PC-3 (cell line): ENCODE measurements around the gene TUBAL3. TPM values are rescaled to one million over a fixed set of nuclear protein-coding genes. Genes with fewer than 3 reads are reported as not detected.

ENCODE experiments used
- ATAC-seq: fragments of 200-7000 bp; cut with Tn5 transposase; 2 replicates; pipeline ENCODE4 v1.9.1; 2020; ENCODE audit warnings: mild to moderate bottlenecking, moderate library complexity
- BruUV-seq: library from RNA; stranded (reverse); fragments of 400-500 nt; replicated peaks from 2 replicates; lab custom pipeline; 2021; lab: Mats Ljungman, UMichigan
- CTCF ChIA-PET: fragments of 300-600 bp; sonication (Branson Sonifier 250); formaldehyde crosslinking; loops from one replicate; lab custom pipeline; 2022; ENCODE audit warnings: antibody characterized with exemption; lab: Charles Lee
- POLR2A ChIA-PET: fragments of 300-600 bp; sonication (Branson Sonifier 250); formaldehyde crosslinking; loops from one replicate; lab custom pipeline; 2022; ENCODE audit warnings: antibody characterized with exemption; ENCODE audit not compliant: unreplicated experiment; lab: Charles Lee
- DNase-seq: peaks from one replicate; pipeline ENCODE4 v3.0.0-alpha.2; 2015
- H2AFZ ChIP-seq: fragments of 300-600 bp; sonication (generic); 2 replicates; pipeline ENCODE4 v1.6.0; 2016; ENCODE audit warnings: antibody characterized with exemption, low read length
- H3F3A ChIP-seq: fragments of 300-600 bp; sonication (generic); one replicate; pipeline ENCODE4 v1.6.0; 2017; ENCODE audit warnings: antibody characterized with exemption, low read length, control low read depth, mild to moderate bottlenecking; ENCODE audit not compliant: unreplicated experiment
- H3K27ac ChIP-seq: fragments of 300-600 bp; sonication (generic); 2 replicates; pipeline ENCODE4 v1.5.1; 2016; ENCODE audit warnings: mild to moderate bottlenecking, low read length
- H3K27me3 ChIP-seq: fragments of 300-600 bp; sonication (generic); 2 replicates; pipeline ENCODE4 v1.6.1; 2016; ENCODE audit warnings: low read length, mixed read lengths
- H3K36me3 ChIP-seq: fragments of 300-600 bp; sonication (generic); 2 replicates; pipeline ENCODE4 v1.6.1; 2016; ENCODE audit warnings: low read depth, mixed run types, low read length, mixed read lengths
- H3K4me1 ChIP-seq: fragments of 300-600 bp; sonication (generic); 2 replicates; pipeline ENCODE4 v1.5.1; 2016; ENCODE audit warnings: low read length; ENCODE audit not compliant: insufficient read depth
- H3K4me2 ChIP-seq: fragments of 300-600 bp; sonication (generic); 2 replicates; pipeline ENCODE4 v1.6.0; 2016; ENCODE audit warnings: low read length
- H3K4me3 ChIP-seq: fragments of 300-600 bp; sonication (generic); 2 replicates; pipeline ENCODE4 v1.5.1; 2016; ENCODE audit warnings: mild to moderate bottlenecking, low read length, mixed read lengths
- H3K79me2 ChIP-seq: fragments of 300-600 bp; sonication (generic); 2 replicates; pipeline ENCODE4 v1.6.1; 2017; ENCODE audit warnings: low read length, mixed read lengths
- H3K9ac ChIP-seq: fragments of 300-600 bp; sonication (generic); 2 replicates; pipeline ENCODE4 v1.6.0; 2016; ENCODE audit warnings: mild to moderate bottlenecking, low read length
- H3K9me2 ChIP-seq: fragments of 300-600 bp; sonication (generic); replicated peaks from 2 replicates; pipeline ENCODE4 v1.6.1; 2016; ENCODE audit warnings: mixed run types, low read length, mixed read lengths
- H3K9me3 ChIP-seq: fragments of 300-600 bp; sonication (generic); 2 replicates; pipeline ENCODE4 v1.6.1; 2016; ENCODE audit warnings: low read length, mixed read lengths
- H4K20me1 ChIP-seq: fragments of 300-600 bp; sonication (generic); 2 replicates; pipeline ENCODE4 v1.6.1; 2016; ENCODE audit warnings: low read length, mixed read lengths
- EZH2 ChIP-seq: fragments of 300-600 bp; sonication (generic); IDR thresholded peaks from one replicate; pipeline ENCODE4 v1.6.1; 2017; ENCODE audit warnings: antibody characterized with exemption, mild to moderate bottlenecking, low read length; ENCODE audit not compliant: unreplicated experiment
- EZH2phosphoT487 ChIP-seq: fragments of 300-600 bp; sonication (generic); IDR thresholded peaks from 2 replicates; pipeline ENCODE4 v1.6.1; 2018; ENCODE audit warnings: mild to moderate bottlenecking, antibody characterized with exemption, low read length, borderline replicate concordance
- intact Hi-C: fragments of 100-400 bp; cut with micrococcal nuclease; formaldehyde crosslinking; loops from 2 replicates; pipeline ENCODE4 v1.9.0; 2023
- total RNA-seq: library from RNA; depleted of rRNA; stranded (reverse); fragments of >200 nt; gene quantifications from 2 replicates; pipeline ENCODE4 v1.2.3, GENCODE V29; 2014
- TF ChIP-seq, protein P1 (sequence below): fragments of 300-600 bp; sonication (generic); conservative IDR thresholded peaks from 2 replicates; pipeline ENCODE4 v1.5.1; 2017; ENCODE audit warnings: antibody characterized with exemption, low read depth, mild to moderate bottlenecking, low read length

TUBAL3 gene
- total RNA-seq, 1 experiment from 2014 or later, result not detected

DNA sequence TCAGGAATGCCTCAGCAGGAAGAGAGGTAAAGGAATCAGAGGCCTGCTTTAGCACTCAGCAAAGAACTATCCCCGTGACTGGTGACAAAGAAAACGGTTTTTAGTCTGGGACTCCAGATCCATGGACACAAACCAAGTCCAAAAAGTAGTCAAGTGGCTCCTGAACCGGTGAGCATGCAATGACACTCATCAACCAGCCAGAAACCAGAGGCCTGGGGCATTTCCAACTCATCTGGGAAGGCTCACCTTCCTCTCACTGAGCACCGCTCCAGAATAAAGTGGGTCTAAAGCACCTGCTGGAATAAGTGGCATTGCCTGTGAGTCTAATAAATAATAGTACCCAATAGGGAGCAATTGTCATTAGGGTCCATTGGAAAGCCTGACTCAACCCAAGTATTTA is 57.7 kb downstream of the TUBAL3 start:
- H2AFZ ChIP-seq, result no peak overlapping the region
- no peak overlapping the region for H3K4me3 ChIP-seq
- CTCF ChIA-PET, result no interaction called here
- ATAC-seq (no peak), DNase-seq (no peak)
- BruUV-seq, result no TSS peak
- intact Hi-C loops, result no loop called here
- no peaks in the 10 kb centered on the region for H3K9me2 ChIP-seq
- no peaks in the 10 kb centered on the region for H3K36me3 ChIP-seq
- no peaks in the 10 kb centered on the region for H3F3A ChIP-seq
- no peaks in the 10 kb centered on the region for H3K27me3 ChIP-seq
- H3K79me2 ChIP-seq, result no peaks in the 10 kb centered on the region
- no peak overlapping the region for H3K4me2 ChIP-seq
- no peak for TF ChIP-seq EZH2phosphoT487
- TF ChIP-seq EZH2, result no peak
- TF ChIP-seq, protein P1, sequence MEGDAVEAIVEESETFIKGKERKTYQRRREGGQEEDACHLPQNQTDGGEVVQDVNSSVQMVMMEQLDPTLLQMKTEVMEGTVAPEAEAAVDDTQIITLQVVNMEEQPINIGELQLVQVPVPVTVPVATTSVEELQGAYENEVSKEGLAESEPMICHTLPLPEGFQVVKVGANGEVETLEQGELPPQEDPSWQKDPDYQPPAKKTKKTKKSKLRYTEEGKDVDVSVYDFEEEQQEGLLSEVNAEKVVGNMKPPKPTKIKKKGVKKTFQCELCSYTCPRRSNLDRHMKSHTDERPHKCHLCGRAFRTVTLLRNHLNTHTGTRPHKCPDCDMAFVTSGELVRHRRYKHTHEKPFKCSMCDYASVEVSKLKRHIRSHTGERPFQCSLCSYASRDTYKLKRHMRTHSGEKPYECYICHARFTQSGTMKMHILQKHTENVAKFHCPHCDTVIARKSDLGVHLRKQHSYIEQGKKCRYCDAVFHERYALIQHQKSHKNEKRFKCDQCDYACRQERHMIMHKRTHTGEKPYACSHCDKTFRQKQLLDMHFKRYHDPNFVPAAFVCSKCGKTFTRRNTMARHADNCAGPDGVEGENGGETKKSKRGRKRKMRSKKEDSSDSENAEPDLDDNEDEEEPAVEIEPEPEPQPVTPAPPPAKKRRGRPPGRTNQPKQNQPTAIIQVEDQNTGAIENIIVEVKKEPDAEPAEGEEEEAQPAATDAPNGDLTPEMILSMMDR, result no peak
- no peaks in the 10 kb centered on the region for H4K20me1 ChIP-seq
- H3K9me3 ChIP-seq, result no peaks in the 10 kb centered on the region
- H3K27ac ChIP-seq, result no peak overlapping the region
- POLR2A ChIA-PET, result no interaction called here
- no peaks in the 10 kb centered on the region for H3K4me1 ChIP-seq
- H3K9ac ChIP-seq, result no peak overlapping the region

DNA sequence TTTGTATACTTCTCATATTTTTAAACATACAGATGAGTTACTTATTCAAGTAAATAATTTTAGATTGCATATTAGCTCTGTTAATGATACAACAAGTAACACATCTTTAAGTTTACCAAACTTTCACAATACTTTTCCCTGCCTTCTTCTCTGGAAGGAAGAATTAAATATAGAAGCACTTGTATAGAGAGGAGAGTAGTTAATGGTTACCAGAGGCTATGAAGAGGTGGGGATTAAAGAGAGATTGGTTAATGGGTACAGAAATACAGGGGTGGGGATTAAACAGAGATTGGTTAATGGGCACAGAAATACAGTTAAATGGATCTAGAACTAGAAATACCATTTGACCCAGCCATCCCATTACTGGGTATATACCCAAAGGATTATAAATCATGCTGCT is 59.9 kb downstream of the TUBAL3 start:
- POLR2A ChIA-PET, result no interaction called here
- BruUV-seq, result no TSS peak
- no peaks in the 10 kb centered on the region for H3K36me3 ChIP-seq
- DNase-seq, result no peak
- H3K27ac ChIP-seq, result no peak overlapping the region
- H3K4me3 ChIP-seq, result no peak overlapping the region
- no peak overlapping the region for H2AFZ ChIP-seq
- H3K4me1 ChIP-seq, result no peaks in the 10 kb centered on the region
- intact Hi-C loops, result no loop called here
- no peak for ATAC-seq
- CTCF ChIA-PET, result no interaction called here
- no peak overlapping the region for H3K9ac ChIP-seq
- H3K9me2 ChIP-seq, result no peaks in the 10 kb centered on the region
- H3K4me2 ChIP-seq, result no peak overlapping the region
- TF ChIP-seq, protein P1, result no peak
- TF ChIP-seq EZH2phosphoT487 (no peak), EZH2 (no peak)
- H4K20me1 ChIP-seq, result no peaks in the 10 kb centered on the region
- no peaks in the 10 kb centered on the region for H3K9me3 ChIP-seq
- no peaks in the 10 kb centered on the region for H3F3A ChIP-seq
- no peaks in the 10 kb centered on the region for H3K27me3 ChIP-seq
- no peaks in the 10 kb centered on the region for H3K79me2 ChIP-seq

DNA sequence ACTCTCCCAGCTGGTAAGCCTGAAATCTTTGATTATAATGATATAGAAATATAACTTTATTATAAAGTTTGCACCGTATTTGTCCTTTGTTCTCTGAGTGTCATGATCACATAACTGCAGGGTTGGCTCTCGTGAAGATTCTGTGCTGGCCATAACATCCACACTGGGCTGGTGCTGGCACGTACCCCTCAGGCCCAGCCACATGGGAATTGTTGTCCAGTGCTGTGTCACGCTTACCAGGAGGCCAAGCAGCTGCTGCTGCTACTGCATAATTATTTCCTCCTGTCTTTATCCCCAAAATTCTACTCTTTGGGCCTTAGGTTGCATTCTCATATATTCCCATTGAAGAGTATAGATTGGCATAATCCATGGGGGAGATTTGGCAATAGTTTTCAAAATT is 60.6 kb downstream of the TUBAL3 start:
- Histone ChIP-seq H3K4me1 (no peaks in the 10 kb centered on the region), H3K4me2 (no peak overlapping the region), H4K20me1 (no peaks in the 10 kb centered on the region), H3K36me3 (no peaks in the 10 kb centered on the region), H3K9me3 (no peaks in the 10 kb centered on the region), H2AFZ (no peak overlapping the region), H3K4me3 (no peak overlapping the region), H3F3A (no peaks in the 10 kb centered on the region), H3K9ac (no peak overlapping the region), H3K79me2 (no peaks in the 10 kb centered on the region), H3K27me3 (no peaks in the 10 kb centered on the region), H3K27ac (no peak overlapping the region), H3K9me2 (no peaks in the 10 kb centered on the region)
- BruUV-seq, result no TSS peak
- DNase-seq (no peak), ATAC-seq (no peak)
- intact Hi-C loops, result no loop called here
- TF ChIP-seq EZH2 (no peak), EZH2phosphoT487 (no peak)
- TF ChIP-seq, protein P1, result no peak
- POLR2A ChIA-PET, result no interaction called here
- CTCF ChIA-PET, result no interaction called here
